Measurements from ENCODE around the gene CPNE2.
"Not testable (repeated sequence)": the region's sequence is repeated elsewhere in the genome, so short reads cannot be mapped to it uniquely, and the experiment has no call there.

CPNE2 gene

DNA sequence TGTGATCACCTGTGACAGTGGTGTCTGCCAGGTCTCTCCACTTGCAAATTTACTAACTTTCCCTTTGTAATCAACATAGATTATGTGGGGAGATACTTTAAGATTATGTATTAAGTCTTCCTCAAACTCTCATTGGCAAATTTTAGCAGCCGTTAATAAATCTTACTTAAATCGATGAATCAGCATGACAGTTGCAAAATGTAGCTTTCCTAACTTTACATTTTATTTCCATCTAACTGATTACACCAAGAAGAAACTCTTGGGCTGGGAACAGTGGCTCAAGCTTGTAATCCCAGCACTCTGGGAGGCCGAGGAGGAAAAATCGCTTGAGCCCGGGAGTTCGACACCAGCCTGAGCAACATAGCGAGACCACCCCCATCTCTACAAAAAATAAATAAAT lies 23.3 kb upstream of the CPNE2 start:
- in situ Hi-C loops (cut with MboI; ENCODE audit: low pct_unique_long_range_greater_than_20kb, low sequenced_read_pairs, unreplicated experiment): no loop called here
- no peak for DNase-seq (ENCODE audit: low spot score)
- TF ChIP-seq, protein P1, sequence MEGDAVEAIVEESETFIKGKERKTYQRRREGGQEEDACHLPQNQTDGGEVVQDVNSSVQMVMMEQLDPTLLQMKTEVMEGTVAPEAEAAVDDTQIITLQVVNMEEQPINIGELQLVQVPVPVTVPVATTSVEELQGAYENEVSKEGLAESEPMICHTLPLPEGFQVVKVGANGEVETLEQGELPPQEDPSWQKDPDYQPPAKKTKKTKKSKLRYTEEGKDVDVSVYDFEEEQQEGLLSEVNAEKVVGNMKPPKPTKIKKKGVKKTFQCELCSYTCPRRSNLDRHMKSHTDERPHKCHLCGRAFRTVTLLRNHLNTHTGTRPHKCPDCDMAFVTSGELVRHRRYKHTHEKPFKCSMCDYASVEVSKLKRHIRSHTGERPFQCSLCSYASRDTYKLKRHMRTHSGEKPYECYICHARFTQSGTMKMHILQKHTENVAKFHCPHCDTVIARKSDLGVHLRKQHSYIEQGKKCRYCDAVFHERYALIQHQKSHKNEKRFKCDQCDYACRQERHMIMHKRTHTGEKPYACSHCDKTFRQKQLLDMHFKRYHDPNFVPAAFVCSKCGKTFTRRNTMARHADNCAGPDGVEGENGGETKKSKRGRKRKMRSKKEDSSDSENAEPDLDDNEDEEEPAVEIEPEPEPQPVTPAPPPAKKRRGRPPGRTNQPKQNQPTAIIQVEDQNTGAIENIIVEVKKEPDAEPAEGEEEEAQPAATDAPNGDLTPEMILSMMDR (IDR thresholded peaks at IDR 0.05; ENCODE audit: extremely low read depth, insufficient read depth, missing control alignments): no peak

DNA sequence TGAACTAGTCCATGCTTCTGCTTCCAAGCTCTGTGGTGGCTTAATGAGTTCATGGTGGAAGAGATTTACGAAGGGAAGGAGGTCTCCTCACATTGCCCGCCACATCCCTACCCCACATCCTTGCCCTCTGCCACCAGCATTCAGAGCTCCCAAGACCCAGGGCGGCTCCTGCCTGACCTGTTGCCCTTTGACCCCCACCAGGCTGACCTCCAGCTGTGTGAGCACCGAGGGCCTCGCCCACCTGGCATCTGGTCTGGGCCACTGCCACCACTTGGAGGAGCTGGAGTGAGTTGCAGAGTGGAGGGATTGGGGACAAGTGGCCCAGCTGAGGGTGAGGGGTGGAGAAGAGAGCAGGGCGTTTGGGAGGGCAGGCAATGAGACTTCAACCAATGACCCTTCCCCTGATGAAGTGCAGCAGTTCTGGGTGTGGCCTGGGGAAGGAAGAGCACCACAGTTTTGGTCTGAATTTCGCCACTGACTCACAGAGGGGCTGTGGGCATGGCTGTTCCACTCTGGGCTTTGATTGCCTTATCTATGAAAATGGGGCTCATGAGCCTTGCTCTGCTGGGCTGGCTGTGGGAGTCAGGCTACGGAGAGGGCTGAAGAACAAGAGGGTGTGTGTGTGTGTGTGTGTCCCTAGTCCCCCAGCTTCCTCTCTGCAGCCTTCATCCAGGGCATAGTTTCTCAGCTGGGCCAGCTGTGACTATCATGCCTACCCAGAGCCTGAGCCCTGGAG lies 22.6 kb upstream of the CPNE2 start:
- in situ Hi-C loops (cut with MboI; ENCODE audit: low pct_unique_long_range_greater_than_20kb, low sequenced_read_pairs, unreplicated experiment): no loop called here
- DNase-seq (ENCODE audit: low spot score): no peak
- TF ChIP-seq, protein P1 (IDR thresholded peaks at IDR 0.05; ENCODE audit: extremely low read depth, insufficient read depth, missing control alignments): no peak

DNA sequence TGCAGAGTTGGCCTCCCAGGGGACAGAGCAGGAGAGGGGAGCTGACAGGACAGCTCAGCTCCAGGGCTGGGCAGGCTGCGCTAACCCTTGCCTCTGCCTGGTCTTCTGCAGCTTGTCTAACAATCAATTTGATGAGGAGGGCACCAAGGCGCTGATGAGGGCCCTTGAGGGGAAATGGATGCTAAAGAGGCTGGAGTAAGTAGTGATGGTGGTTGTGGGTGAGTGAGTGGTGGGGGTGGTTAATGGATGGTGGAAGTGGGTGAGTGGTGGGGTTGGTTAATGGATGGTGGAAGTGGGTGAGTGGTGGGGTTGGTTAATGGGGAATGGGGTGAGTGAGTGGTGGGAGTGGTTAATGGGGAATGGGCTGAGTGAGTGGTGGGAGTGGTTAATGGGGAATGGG lies 22.0 kb upstream of the CPNE2 start:
- TF ChIP-seq, protein P1 (IDR thresholded peaks at IDR 0.05; ENCODE audit: extremely low read depth, insufficient read depth, missing control alignments): no peak
- DNase-seq (ENCODE audit: low spot score): no peak
- in situ Hi-C loops (cut with MboI; ENCODE audit: low pct_unique_long_range_greater_than_20kb, low sequenced_read_pairs, unreplicated experiment): no loop called here

DNA sequence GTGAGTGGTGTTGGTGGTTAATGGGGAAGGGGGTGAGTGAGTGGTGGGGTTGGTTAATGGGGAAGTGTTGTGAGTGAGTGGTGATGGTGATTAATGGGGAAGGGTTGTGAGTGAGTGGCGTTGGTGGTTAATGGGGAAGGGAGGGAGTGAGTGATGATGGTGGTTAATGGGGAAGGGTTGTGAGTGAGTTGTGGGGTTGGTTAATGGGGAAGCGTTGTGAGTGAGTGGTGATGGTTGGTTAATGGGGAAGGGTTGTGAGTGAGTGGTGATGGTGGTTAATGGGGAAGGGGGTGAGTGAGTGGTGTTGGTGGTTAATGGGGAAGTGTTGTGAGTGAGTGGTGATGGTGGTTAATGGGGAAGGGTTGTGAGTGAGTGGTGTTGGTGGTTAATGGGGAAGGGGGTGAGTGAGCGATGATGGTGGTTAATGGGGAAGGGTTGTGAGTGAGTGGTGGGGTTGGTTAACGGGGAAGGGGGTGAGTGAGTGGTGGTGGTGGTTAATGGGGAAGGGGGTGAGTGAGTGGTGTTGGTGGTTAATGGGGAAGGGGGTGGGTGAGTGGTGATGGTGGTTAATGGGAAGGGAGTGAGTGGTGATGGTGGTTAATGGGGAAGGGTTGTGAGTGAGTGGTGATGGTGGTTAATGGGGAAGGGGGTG lies 21.2 kb upstream of the CPNE2 start:
- in situ Hi-C loops (cut with MboI; ENCODE audit: low pct_unique_long_range_greater_than_20kb, low sequenced_read_pairs, unreplicated experiment); DNase-seq (ENCODE audit: low spot score): not testable (repeated sequence)

DNA sequence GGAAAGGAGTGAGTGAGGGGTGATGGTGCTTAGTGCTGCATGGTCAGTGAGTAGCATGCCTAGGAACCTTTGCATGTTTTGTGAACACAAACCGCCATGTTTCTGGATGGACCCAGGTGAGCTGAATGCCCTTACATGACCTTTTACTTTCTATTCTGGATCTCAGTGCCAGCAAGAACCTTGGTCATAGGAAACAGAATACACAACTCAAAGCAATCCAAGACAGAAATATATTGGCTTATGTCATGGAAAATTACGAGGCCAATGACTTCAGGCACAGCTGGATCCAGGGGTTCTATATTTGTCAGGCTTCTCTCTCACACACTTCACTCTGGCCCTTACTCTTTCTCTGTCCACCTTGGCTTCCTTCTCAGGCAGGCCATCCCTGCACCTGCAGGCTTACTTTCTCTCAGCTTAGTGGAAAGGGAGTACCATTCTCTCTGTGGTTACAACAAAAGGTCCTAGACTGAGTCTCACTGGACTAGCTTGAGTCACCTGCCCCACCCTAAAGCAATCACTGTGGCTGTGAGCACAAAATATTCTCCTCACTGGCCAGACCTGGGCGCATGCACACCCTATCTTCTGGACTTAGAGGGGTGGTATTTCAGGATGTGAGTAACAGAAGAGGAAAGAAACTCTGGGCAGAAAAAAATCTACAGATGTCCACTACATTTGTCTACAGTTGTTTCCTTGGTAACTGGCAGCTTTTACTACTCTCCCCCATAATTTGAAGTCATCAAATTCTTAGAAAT lies 20.4 kb upstream of the CPNE2 start:
- in situ Hi-C loops (cut with MboI; ENCODE audit: low pct_unique_long_range_greater_than_20kb, low sequenced_read_pairs, unreplicated experiment): no loop called here
- TF ChIP-seq, protein P1 (IDR thresholded peaks at IDR 0.05; ENCODE audit: extremely low read depth, insufficient read depth, missing control alignments): no peak
- DNase-seq (ENCODE audit: low spot score): no peak

DNA sequence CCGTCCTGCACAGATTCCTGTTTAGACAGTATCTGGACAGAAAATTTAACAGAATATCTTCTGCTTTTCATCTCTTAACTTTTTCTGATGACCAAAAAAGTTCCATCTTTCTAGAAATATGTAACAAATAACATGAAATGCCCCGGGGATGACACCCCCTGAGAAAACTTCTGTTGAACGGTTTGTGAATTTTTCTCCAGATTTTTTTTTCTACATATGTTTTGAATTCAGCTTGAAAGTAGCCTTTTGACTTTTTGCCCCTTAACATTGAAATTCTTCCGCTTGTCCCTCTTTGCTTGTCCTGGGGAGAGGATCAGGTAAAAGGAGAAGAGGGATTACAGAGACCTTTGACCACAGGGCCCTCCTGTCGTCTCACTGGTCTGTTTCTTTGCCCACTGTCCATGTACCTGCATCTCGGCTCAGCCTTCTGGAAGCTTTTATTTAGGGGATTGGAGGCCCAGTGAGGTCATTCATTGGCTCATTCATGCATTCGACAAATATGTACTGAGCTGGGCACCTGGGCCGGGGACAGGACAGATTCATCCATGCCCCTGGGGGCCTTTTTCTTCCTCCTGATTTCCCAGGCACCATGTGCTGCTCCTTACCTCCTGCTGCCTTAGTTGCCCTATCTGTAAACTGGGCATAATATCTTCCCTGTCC lies 19.6 kb upstream of the CPNE2 start:
- TF ChIP-seq, protein P1 (IDR thresholded peaks at IDR 0.05; ENCODE audit: extremely low read depth, insufficient read depth, missing control alignments): no peak
- in situ Hi-C loops (cut with MboI; ENCODE audit: low pct_unique_long_range_greater_than_20kb, low sequenced_read_pairs, unreplicated experiment): no loop called here
- no peak for DNase-seq (ENCODE audit: low spot score)
